GM21723 (cell line): ENCODE measurements around the gene KIAA1755.

Source experiments
- ATAC-seq: cut with Tn5 transposase; IDR thresholded peaks from one replicate; pipeline ENCODE4 v1.9.1; 2021; ENCODE audit warnings: mild to moderate bottlenecking, moderate library complexity; ENCODE audit not compliant: unreplicated experiment

Gene KIAA1755

DNA sequence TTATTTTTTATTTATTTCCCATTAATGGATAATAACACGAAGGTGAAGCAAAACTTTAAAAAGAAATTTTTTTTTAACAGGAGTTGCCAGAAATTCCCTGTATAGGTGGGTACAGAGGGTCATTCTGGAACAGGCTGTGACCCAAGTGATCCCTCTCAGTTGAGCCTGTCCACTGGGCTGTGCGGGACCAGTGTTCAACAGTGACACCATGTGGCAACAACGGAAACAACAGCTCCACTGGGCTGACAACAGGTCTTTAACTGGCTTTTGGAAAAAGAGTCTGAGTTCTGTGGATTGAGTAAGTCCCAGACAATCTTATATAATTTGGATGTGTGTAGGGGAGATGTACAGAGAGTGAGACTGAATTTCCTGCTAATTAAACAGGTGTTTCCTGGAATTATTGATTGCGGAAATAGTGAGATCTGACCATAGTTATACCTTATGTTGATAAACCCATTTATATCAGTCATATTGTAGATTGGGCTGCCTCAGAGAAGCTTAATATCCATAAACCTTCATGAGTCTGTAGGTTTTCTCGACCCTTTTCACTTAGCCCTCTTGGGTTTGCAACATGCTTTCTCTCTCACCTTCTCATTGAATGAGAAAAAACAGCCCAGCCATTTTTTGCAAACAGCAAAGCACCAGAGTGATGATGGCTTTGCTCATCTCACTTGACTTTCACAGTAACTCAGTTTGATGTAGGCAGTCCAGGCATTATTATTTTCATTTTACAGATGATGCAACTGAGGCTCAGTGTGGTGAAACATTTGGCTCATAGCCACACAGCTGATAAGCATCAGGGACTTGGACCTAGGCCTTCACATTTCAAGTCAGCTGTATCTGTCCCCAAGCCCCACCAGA is 17.5 kb downstream of the KIAA1755 start:
- no peak for ATAC-seq

DNA sequence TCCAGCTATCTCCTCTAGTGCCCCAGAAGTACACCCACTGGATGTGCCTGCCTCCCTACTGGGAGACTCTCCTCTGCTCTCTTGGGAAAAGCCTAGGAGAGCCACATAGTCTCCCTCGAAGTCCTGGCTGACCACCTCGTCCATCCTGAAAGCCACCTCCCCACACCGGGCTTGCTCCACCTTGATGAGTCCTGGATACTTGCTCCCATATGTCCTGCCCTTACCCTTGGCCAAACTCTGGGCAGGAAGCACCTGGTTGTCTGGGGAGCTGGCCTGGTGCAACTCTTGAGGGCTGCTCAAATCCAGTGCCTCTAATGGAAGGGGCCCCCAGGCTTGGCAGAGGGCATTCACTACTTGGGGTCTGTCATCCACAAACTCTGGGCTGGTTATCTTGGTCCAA is 19.3 kb downstream of the KIAA1755 start:
- no peak for ATAC-seq

DNA sequence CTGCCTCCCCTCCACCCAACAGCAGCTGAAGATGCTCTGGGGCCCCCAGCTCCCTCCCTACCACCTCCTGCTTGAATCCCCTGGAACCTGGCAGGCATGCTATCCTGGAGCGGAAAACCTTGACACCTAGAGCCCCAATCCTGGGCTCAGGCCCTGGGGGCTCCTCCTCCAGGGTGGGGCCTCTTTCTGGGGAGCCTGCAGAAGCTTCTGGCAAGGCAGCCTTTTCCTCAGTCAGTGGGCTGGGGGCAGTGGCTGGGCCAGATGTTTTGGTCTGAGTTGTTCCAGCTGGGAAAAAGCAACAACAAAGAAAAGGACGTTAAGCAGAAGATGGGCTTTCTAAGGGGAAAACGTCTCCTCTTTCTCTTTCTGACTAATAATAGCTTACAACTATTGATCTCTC is 21.1 kb downstream of the KIAA1755 start:
- no peak for ATAC-seq

DNA sequence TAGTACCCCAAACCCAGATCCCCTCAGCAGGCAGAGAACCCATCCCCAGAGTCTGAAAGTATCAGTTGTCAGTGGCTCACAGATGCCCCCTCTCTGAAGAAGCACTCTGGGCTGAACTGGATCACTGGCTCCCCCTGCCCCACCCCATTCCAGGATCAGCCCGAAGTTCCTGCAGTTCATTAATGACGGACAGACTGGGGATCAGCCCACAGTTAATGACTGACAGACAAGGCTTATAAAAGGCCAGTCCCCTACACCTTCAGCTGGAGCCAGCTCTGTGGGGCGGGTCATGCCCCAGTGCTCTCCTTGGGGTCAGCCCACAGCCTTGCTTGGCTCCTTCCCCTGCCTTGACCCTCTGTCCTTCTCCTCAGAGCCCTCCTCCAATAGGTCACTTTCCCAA is 21.7 kb downstream of the KIAA1755 start:
- no peak for ATAC-seq

GRCh38 chr20:38237381-38237780 is 23.2 kb downstream of the KIAA1755 start:
- no peak for ATAC-seq

- ATAC-seq: no peak
Observed at GRCh38 chr20:38231531-38232121, 28.9 kb downstream of the KIAA1755 start.

GRCh38 chr20:38230957-38231526 is 29.5 kb downstream of the KIAA1755 start:
- ATAC-seq: no peak

DNA sequence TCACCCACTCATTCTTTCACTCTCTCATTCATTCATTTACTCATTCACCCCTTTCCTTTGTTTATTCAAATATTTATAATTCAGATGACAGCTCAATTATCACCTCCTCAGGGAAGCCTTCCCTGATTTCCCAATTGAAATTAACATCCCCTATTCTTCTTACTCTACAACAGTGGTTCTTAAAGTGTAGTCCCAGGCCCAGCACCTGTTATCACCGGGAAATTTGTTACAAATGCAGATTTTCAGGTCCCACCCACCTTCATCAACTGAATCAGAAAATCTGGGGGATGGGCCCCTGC is 30.3 kb downstream of the KIAA1755 start:
- ATAC-seq: no peak

DNA sequence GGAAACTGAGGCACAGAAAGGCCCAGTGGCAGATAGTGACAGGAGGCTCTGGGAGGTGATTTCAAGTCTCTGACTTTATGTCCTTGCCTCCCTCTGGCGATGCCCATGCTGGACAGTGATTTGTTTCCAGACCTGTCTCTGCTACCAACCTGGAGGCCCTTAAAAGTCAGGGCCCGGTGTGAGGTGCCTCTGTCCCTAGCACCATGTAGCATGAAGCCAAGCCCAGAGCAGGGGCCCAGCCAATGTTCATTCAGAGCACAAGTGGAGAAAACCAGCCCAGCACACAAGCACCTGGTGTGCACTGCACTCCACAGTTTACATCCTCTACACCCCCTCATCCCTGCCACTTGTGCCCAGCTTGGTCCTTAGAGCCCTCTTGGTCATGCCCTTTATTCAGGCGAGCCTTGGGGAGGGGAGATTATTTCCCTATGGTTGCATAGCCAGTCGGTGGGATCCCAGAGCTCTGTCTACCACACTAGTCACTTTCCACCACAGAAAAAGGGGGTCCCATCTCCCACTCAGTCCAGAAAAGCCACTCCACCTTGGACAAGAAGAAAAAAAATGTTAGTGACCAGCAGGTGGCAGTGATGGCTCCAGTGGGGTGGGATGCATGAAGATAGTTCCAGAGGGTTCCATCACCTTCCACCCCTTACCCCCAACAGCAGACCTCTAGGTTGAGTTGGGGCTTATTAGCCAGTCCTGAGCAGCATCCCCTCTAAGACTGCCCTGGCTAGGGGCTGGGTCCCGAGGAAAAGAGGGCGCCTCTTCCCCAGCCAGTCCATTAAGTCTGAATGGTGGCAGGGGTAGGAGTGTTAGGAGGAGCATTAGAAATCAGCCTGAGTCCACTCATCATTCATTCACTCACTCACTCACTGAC is 30.9 kb downstream of the KIAA1755 start:
- ATAC-seq: no peak

GRCh38 chr20:38228436-38228835 is 32.1 kb downstream of the KIAA1755 start:
- ATAC-seq: no peak

DNA sequence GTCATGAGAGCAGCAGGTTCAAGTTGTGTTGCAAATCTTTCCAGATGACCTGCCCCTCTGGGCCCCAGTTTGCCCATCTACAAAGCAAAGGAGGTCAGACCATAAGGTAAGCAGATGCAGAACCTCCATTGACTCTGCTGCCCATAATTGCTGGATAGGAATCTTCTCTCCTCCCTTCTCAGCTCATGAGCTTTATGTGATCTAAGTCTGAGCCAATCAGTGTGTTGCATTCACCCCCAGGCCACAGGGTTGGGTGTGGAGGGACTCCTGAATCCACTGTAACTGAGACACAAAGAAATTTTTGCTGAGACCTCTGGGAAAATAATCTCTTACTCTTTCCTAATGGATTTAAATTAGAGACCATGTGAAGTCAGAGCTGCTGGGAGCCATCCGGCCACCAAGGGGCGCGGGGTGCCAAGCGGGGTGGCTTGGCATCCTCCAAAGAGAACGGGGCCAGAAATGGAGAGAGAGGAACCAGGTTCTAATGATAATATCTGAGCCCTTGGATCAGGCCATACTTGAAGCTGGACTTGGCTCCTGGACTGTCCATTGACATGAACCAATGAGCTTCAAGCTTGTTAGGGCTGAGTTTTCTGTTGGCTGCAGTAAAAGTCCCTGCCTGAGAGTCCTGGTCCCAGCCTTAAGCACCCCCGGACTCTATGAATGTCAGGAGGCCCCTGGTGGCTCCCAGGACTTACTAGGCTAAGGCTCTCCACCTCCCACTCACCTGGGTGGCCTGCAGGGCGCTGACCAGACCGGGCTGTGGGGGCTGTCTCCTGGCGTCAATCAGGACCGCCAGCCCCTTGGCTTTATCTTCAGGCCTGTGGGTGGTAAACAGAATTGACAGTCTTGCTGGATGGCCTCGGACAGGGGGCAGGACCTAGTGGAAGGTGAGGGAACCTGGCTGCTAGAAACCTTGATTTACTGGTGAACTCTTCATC is 32.8 kb downstream of the KIAA1755 start:
- ATAC-seq: no peak

- no peak for ATAC-seq
Observed at GRCh38 chr20:38226553-38226952, 34.0 kb downstream of the KIAA1755 start.

DNA sequence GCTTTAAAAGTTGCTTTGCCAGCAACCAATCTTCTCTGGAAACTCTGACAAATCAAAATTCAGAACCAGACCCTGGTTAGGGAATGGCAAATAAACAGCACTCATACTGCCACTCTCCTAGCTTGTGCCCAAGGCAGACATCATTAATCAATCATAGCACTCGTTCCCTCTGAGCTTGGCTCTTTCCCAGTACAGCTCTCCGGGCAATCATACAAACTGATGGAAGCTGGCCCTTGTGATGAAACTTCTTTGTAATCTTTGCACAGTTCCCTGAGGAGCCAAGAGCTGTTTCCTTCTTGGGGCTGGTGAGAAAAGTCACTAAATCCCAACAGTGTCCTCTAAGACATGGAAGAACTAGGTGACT is 34.7 kb downstream of the KIAA1755 start:
- no peak for ATAC-seq

- no peak for ATAC-seq
Observed at GRCh38 chr20:38225240-38225899, 35.2 kb downstream of the KIAA1755 start.

GRCh38 chr20:38224531-38224930 is 36.0 kb downstream of the KIAA1755 start:
- no peak for ATAC-seq

GRCh38 chr20:38223743-38224100 is 36.8 kb downstream of the KIAA1755 start:
- no peak for ATAC-seq

DNA sequence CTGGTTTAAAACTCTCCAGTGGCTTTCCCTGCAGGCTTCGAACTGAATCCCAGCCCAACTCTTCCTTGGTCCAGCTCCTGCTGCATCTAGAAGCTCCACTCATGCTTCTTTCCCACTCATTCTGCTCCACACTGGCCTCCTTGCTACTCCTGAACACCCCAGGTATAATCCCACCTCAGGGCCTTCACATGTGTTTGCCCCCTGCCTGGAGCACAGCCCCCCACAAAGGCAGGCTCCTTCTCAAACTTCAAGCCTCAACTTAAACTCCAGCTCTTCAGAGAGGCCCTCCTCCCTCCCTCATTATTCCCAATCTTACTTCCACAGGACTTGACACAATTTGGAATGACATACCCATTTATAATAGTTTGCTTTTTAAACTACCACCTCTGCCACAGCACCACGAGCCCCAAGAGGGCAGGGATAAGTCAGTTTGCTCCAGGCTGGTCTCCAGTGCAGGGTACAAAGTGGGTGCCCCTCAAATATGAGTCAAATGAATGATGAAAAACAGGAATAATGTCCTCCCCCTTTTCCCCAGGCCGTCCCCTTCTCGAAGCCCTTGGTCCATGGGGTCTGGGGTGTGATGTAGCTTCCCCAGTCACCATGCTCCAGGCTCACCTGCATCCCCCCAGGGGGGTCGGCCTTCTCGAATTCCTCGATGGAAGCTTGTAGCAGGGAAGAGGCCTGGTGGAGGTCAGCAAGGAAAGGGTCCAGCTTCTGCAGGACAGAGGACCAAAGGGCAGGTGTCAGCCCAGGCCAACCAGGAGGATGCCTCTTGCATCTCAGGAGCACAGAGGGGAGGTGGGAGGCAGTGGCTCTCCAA is 37.4 kb downstream of the KIAA1755 start:
- no peak for ATAC-seq

- ATAC-seq: no peak
Observed at GRCh38 chr20:38222231-38222922, 38.2 kb downstream of the KIAA1755 start.
